PFSK-1 (cell line): ENCODE measurements around the gene DBX1.

ENCODE experiments used
- FOXP2 ChIP-seq: optimal IDR thresholded peaks from 2 replicates; pipeline ENCODE3; 2011; ENCODE audit warnings: borderline replicate concordance, control low read depth, inconsistent platforms; ENCODE audit not compliant: insufficient read depth; ENCODE audit errors: extremely low read length, extremely low read depth
- POLR2AphosphoS5 ChIP-seq: IDR thresholded peaks from 2 replicates; pipeline ENCODE4 v1.6.1; 2012; ENCODE audit warnings: low read depth, mild to moderate bottlenecking, control low read depth, low read length, moderate library complexity
- SIN3A ChIP-seq: IDR thresholded peaks from 2 replicates; pipeline ENCODE4 v1.6.1; 2012; ENCODE audit warnings: mild to moderate bottlenecking, low read length, moderate library complexity, borderline replicate concordance; ENCODE audit not compliant: insufficient read depth
- TAF1 ChIP-seq: IDR thresholded peaks from 2 replicates; pipeline ENCODE4 v1.6.1; 2012; ENCODE audit warnings: low read length, control low read depth, borderline replicate concordance; ENCODE audit not compliant: insufficient read depth
- TF ChIP-seq, protein P1 (sequence below), 2 experiments: IDR thresholded peaks; 2 replicates each; pipeline versions ENCODE4 v1.6.1 to v1.8.0; 2011 to 2012; ENCODE audit warnings: low read depth in 2 of 2, low read length in 2 of 2, control low read depth in 1 of 2, inconsistent platforms in 1 of 2, mild to moderate bottlenecking in 1 of 2, moderate library complexity in 1 of 2; ENCODE audit not compliant: insufficient read depth in 1 of 2

The DBX1 gene

DNA sequence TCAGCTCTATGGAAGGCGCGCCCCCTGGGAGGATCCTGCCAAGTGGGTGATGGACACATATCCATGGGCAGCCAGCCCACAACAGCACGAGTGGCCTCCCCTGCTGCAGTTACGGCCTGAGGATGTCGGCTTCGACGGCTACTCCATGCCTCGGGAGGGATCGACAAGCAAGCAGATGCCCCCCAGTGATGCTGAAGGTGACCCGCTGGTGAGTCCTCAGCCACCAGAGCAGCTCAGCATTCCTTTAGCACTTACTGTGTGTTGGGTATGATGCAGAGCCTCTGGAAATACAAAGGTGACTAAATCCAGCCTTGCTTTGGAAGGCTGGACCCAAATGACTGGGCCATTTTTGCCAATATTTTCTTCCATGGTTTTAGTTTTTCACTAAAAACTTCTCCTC is 45.7 kb downstream of the DBX1 start:
- TF ChIP-seq POLR2AphosphoS5 (no peak), FOXP2 (no peak), SIN3A (no peak), TAF1 (no peak)
- TF ChIP-seq, protein P1, sequence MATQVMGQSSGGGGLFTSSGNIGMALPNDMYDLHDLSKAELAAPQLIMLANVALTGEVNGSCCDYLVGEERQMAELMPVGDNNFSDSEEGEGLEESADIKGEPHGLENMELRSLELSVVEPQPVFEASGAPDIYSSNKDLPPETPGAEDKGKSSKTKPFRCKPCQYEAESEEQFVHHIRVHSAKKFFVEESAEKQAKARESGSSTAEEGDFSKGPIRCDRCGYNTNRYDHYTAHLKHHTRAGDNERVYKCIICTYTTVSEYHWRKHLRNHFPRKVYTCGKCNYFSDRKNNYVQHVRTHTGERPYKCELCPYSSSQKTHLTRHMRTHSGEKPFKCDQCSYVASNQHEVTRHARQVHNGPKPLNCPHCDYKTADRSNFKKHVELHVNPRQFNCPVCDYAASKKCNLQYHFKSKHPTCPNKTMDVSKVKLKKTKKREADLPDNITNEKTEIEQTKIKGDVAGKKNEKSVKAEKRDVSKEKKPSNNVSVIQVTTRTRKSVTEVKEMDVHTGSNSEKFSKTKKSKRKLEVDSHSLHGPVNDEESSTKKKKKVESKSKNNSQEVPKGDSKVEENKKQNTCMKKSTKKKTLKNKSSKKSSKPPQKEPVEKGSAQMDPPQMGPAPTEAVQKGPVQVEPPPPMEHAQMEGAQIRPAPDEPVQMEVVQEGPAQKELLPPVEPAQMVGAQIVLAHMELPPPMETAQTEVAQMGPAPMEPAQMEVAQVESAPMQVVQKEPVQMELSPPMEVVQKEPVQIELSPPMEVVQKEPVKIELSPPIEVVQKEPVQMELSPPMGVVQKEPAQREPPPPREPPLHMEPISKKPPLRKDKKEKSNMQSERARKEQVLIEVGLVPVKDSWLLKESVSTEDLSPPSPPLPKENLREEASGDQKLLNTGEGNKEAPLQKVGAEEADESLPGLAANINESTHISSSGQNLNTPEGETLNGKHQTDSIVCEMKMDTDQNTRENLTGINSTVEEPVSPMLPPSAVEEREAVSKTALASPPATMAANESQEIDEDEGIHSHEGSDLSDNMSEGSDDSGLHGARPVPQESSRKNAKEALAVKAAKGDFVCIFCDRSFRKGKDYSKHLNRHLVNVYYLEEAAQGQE (IDR thresholded peaks at IDR 0.05; ENCODE audit: insufficient read depth in 1 of 2, low read depth in 2 of 2, low read length in 2 of 2) = no peak

DNA sequence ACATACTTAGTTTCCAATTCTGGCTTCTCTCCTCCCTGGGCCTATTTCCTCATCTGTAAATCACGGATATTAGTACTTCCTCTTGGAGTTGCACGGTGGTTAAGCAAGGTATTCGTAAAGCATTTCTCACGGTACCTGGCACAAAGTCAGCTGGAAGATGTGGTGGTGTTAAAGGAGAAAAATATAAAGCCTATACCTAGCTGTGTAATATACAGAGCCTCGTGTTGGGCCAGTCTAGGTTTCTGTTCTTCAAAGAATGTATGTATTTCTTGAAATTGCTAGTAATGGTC is 47.2 kb downstream of the DBX1 start:
- TF ChIP-seq POLR2AphosphoS5 (no peak), FOXP2 (no peak), SIN3A (no peak), TAF1 (no peak)
- TF ChIP-seq, protein P1 (IDR thresholded peaks at IDR 0.05; ENCODE audit: insufficient read depth in 1 of 2, low read depth in 2 of 2, low read length in 2 of 2) = no peak

DNA sequence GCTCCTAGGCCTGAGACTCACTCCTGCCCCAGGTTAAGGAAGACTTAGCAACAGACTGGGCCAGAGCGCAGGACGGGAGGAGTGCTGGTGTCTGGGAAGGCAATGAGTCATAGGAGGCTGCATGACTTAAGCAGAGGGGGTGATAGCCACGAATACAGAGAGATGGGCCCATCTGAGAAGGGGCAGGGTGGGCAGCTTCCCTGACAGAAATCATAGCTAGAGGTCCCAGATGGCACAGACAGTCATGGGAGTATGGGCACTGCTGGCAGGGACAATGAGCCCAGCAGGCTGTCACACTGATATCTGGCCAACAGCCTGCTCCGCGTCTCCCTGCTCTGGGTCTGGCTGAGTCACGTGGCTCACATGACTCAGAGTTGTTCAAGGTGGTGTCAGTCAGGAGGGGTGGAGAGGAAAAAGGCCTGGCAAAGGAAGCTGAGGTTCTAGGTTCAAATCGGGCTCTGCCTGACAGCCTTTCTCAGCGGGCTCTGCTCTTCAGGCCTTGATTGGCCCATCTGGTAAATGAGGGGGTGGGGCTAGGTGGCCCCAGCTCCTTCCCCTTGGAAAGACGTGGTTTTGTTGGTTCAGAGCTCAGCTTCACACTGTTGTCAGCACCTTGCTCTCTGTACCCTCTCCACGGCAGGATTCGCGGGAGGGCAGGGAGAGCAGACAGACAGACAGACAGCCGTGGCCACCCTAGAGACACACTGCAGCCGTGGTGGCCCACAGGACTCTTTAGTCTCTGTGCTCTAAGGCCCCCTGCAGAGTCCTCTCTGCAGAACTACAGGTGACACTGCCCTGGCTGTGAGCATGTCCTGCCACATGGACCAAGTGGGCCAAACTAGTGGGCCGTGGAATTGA is 47.8 kb downstream of the DBX1 start:
- TF ChIP-seq, protein P1 (IDR thresholded peaks at IDR 0.05; ENCODE audit: insufficient read depth in 1 of 2, low read depth in 2 of 2, low read length in 2 of 2) = no peak
- TF ChIP-seq FOXP2 = no peak
- peak; percentile 43; the same call in 1 of the 2 replicates for TF ChIP-seq POLR2AphosphoS5
- TF ChIP-seq SIN3A = no peak
- TF ChIP-seq TAF1 = peak; percentile 28; the same call in 1 of the 2 replicates

DNA sequence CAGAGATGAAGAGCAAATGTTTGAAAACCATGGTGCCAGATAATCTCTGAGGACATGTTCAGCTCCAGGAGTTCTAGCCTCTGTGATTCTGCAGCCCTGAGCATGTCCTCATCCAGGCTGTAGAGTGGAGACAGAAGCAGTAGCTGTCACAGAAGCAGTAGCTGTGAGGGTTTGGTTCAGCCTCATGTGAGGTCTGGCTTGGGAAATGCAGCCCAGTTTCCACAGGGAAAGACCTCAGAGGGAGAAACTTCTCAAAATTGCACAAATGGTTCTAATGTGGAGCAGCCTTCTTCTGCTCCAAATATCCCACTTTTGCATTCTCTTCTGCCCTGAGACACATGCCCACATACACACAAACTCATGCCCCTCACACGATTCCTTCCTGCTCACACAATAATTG is 48.4 kb downstream of the DBX1 start:
- no peak for TF ChIP-seq TAF1
- no peak for TF ChIP-seq POLR2AphosphoS5
- no peak for TF ChIP-seq SIN3A
- TF ChIP-seq FOXP2 = no peak
- TF ChIP-seq, protein P1 (IDR thresholded peaks at IDR 0.05; ENCODE audit: insufficient read depth in 1 of 2, low read depth in 2 of 2, low read length in 2 of 2) = no peak
